AG09309 (cell line): ENCODE data around the gene ZDHHC16.

Experiments
- DNase-seq: peaks from one replicate; pipeline ENCODE4 v3.0.0-alpha.2; 2010; ENCODE audit warnings: low read depth
- H3K4me3 ChIP-seq: 2 replicates; pipeline ENCODE4 v1.5.1; 2011; ENCODE audit warnings: mild to moderate bottlenecking, low read depth, low read length, moderate library complexity; ENCODE audit not compliant: control insufficient read depth
- TF ChIP-seq, protein P1 (sequence below): IDR thresholded peaks from 2 replicates; pipeline ENCODE4 v1.5.1; 2011; ENCODE audit warnings: mild to moderate bottlenecking, low read depth, low read length, inconsistent platforms; ENCODE audit not compliant: insufficient read depth, control insufficient read depth; ENCODE audit errors: missing control alignments

Gene ZDHHC16

DNA sequence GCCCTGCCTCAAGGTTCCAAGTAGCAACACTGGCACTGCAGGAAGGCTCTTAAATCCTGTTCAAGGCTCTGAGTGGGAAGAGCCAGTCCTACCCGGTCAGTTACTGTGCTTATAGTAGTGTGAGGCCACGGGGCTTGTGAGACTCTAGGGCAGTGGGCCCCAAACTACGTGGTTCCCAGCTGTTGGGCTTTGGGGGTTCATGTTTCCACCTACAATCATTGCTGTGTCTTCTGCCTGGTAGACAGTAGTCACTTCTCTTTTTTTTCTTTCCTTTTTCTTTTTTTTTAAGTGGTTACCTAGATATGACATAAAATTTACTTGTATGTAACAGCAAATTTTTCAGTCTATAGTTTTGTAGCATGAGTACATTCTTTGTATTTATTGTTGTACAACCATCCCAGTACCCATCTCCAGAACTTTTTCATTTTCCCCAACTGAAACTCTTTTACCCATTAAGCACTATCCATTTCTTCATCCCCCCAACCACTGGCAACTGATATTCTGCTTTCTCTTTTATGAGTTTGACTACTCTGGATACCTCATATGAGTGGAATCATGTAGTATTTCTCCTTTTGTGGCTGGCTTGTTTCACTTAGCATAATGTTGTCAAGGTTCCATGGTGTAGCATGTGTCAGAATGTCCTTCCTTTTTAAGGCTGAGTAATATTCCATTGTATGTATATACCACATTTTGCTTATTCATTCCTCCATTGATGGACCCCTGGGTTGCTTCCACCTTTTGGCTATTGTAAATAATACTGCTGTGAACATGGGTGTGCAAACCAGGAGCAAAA is 60.4 kb downstream of the ZDHHC16 start:
- TF ChIP-seq, protein P1, sequence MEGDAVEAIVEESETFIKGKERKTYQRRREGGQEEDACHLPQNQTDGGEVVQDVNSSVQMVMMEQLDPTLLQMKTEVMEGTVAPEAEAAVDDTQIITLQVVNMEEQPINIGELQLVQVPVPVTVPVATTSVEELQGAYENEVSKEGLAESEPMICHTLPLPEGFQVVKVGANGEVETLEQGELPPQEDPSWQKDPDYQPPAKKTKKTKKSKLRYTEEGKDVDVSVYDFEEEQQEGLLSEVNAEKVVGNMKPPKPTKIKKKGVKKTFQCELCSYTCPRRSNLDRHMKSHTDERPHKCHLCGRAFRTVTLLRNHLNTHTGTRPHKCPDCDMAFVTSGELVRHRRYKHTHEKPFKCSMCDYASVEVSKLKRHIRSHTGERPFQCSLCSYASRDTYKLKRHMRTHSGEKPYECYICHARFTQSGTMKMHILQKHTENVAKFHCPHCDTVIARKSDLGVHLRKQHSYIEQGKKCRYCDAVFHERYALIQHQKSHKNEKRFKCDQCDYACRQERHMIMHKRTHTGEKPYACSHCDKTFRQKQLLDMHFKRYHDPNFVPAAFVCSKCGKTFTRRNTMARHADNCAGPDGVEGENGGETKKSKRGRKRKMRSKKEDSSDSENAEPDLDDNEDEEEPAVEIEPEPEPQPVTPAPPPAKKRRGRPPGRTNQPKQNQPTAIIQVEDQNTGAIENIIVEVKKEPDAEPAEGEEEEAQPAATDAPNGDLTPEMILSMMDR = no peak
- no peak overlapping the region for H3K4me3 ChIP-seq
- no peak for DNase-seq
